ENCODE data around the gene FAM107A. TPM values are rescaled to one million over a fixed set of nuclear protein-coding genes. Genes with fewer than 3 reads are reported as not detected.

FAM107A gene
- total RNA-seq, 1 donor = not detected

GRCh38 chr3:58569287-58570001 is 7.7 kb downstream of the FAM107A start:
- no peak overlapping the region for H3K4me3 ChIP-seq (ENCODE audit: low read depth, low read length)
- TF ChIP-seq, protein P1, sequence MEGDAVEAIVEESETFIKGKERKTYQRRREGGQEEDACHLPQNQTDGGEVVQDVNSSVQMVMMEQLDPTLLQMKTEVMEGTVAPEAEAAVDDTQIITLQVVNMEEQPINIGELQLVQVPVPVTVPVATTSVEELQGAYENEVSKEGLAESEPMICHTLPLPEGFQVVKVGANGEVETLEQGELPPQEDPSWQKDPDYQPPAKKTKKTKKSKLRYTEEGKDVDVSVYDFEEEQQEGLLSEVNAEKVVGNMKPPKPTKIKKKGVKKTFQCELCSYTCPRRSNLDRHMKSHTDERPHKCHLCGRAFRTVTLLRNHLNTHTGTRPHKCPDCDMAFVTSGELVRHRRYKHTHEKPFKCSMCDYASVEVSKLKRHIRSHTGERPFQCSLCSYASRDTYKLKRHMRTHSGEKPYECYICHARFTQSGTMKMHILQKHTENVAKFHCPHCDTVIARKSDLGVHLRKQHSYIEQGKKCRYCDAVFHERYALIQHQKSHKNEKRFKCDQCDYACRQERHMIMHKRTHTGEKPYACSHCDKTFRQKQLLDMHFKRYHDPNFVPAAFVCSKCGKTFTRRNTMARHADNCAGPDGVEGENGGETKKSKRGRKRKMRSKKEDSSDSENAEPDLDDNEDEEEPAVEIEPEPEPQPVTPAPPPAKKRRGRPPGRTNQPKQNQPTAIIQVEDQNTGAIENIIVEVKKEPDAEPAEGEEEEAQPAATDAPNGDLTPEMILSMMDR (IDR thresholded peaks at IDR 0.05; ENCODE audit: insufficient read depth, low read depth, low read length) = no peak
- no peak for DNase-seq (ENCODE audit: low read depth)

- H3K4me3 ChIP-seq (ENCODE audit: low read depth, low read length) = no peak overlapping the region
- TF ChIP-seq, protein P1 (IDR thresholded peaks at IDR 0.05; ENCODE audit: insufficient read depth, low read depth, low read length) = peak; percentile 84
- DNase-seq (ENCODE audit: low read depth) = peak; percentile 67
Observed at GRCh38 chr3:58568572-58569286, 8.5 kb downstream of the FAM107A start.

DNA sequence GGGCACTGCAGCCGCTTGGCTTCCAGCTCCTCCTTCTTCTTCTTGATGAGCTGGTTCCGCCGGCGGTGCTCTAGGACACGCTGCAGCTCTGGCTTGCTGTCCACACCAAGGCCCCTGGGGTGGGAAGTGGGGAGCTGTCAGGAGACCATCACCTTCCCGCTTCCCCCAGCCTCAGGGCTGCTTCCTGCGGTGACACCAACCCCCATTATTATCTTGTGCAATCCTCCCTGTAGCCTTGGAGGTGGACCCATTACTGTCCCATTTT is 10.0 kb downstream of the FAM107A start:
- DNase-seq (ENCODE audit: low read depth) = no peak
- no peak overlapping the region for H3K4me3 ChIP-seq (ENCODE audit: low read depth, low read length)
- TF ChIP-seq, protein P1 (IDR thresholded peaks at IDR 0.05; ENCODE audit: insufficient read depth, low read depth, low read length) = no peak

DNA sequence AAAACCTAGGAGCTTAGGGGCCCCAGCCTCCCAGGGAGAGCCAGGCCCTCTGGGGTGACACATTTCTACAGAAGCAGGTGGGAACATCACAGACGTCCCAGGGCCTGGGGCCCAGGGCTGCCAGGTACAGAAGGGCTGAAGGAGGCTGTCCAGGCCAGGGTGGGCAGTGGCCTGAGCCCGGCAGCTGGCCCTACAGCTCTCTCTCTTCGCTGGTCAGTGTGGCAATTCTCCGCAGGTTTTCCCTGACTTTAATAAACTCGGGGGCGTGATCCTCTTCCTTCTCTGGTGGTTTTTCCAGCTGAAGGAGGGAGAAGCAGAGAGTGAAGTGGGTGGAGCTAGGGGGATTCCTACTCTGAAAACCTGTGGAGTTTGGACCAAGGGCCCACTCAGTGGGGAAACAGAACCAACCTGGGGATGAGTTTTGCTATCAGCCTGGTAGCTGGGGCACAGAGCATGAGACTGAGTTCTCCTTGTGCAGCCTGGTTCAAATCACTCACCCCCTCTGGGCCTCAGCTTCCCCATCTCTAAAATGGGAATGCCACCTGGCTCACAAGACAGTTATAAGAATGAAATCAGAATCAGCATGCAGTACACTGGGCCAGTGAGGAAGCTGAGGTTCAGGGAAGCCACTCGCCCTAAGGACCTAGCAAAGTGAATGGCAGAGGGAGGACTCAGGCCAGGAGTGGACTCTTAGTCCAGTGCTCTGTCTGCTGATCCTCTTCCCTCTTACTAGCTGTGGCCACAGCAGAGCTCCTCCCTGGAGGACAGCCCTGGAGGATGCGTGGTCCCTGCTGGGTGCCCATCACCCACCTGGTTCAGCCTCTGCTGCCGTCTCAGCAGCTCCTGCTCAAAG is 10.6 kb downstream of the FAM107A start:
- no peak overlapping the region for H3K4me3 ChIP-seq (ENCODE audit: low read depth, low read length)
- TF ChIP-seq, protein P1 (IDR thresholded peaks at IDR 0.05; ENCODE audit: insufficient read depth, low read depth, low read length) = no peak
- no peak for DNase-seq (ENCODE audit: low read depth)

GRCh38 chr3:58565621-58566397 is 11.4 kb downstream of the FAM107A start:
- no peak for DNase-seq (ENCODE audit: low read depth)
- TF ChIP-seq, protein P1 (IDR thresholded peaks at IDR 0.05; ENCODE audit: insufficient read depth, low read depth, low read length) = no peak
- H3K4me3 ChIP-seq (ENCODE audit: low read depth, low read length) = no peak overlapping the region

DNA sequence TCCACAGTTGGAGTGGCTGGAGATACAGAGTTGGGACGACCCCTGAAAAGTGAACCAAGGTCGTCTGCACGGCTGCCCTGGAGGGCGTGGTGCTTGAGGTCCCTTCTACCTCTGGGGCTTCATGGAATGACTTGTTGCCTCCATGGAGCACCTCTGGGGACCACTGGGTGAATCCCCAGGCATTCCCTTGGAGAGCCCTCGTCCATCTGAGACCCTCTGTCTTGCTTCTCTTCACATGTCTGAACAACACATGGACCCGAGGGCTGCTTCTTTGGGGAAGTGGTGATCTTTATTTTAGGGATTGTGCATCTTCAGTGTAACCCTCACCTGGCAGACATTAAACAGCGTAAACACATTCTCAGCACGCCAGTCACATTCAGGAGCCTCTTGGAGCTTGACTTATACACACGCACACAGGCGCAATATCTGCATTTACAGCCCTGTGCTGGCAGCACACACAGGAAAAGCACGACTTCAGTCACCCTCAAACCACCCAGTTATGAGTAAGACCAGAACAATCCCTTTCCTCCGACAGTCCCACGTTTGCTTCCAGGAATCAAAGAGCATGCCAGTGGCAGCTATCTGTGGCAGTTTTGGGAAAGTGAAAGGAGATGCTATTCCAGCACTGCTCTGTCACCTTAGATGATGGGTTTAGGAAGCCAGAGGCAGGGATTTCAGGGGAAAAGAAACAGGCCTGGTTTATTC is 12.6 kb downstream of the FAM107A start:
- TF ChIP-seq, protein P1 (IDR thresholded peaks at IDR 0.05; ENCODE audit: insufficient read depth, low read depth, low read length) = no peak
- DNase-seq (ENCODE audit: low read depth) = peak; percentile 16
- H3K4me3 ChIP-seq (ENCODE audit: low read depth, low read length) = no peak overlapping the region
